GM12878 (cell line): Measurements from ENCODE around the gene SLC39A1. TPM values are rescaled to one million over a fixed set of nuclear protein-coding genes. Genes with fewer than 3 reads are reported as not detected.

ENCODE experiments used
- ATAC-seq: fragments of 200-7000 bp; cut with Tn5 transposase; 3 replicates; pipeline ENCODE4 v1.9.1; 2020; ENCODE audit warnings: mild to moderate bottlenecking, moderate library complexity
- BruUV-seq: library from RNA; stranded (reverse); fragments of 400-500 nt; replicated peaks from 2 replicates; lab custom pipeline; 2021; lab: Mats Ljungman, UMichigan
- CTCF ChIA-PET: fragments of 300-600 bp; sonication (Branson Sonifier 250); formaldehyde crosslinking; extraction: SDS; loops from one replicate; lab custom pipeline; 2021; ENCODE audit warnings: inconsistent platforms; lab: Yijun Ruan, JAX
- POLR2A ChIA-PET: fragments of 350-600 bp; formaldehyde crosslinking; extraction: SDS; loops from one replicate; lab custom pipeline; 2021; ENCODE audit warnings: inconsistent platforms; lab: Charles Lee
- RAD21 ChIA-PET: fragments of 300-600 bp; sonication (Branson Sonifier 250); formaldehyde crosslinking; loops from one replicate; lab custom pipeline; 2023; ENCODE audit warnings: antibody characterized with exemption; ENCODE audit not compliant: unreplicated experiment; lab: Charles Lee
- SMC1A ChIA-PET: fragments of 300-600 bp; sonication (Branson Sonifier 250); formaldehyde crosslinking; loops from one replicate; lab custom pipeline; 2023; ENCODE audit not compliant: unreplicated experiment, uncharacterized antibody; lab: Charles Lee
- DNase-seq: peaks from one replicate; pipeline ENCODE4 v3.0.0-alpha.2; 2011; ENCODE audit warnings: low read depth, low spot score
- FAIRE-seq: peaks from 3 replicates; lab custom pipeline; 2011; peaks lifted over from hg19 to GRCh38; lab: Jason Lieb, UNC
- H2AFZ ChIP-seq: 2 replicates; pipeline ENCODE4 v1.6.0; 2011; ENCODE audit warnings: low read depth, low read length, control low read depth; ENCODE audit not compliant: control insufficient read depth
- H3K27ac ChIP-seq: 2 replicates; pipeline ENCODE4 v1.5.1; 2011; ENCODE audit warnings: control low read depth; ENCODE audit not compliant: control insufficient read depth, insufficient read depth
- H3K27me3 ChIP-seq, 2 experiments: replicated peaks in 1 of 2; 2 replicates each; pipeline versions ENCODE4 v1.6.0 to v1.6.1; 2011; ENCODE audit warnings: low read length in 1 of 2; ENCODE audit not compliant: control insufficient read depth in 2 of 2, insufficient read depth in 2 of 2
- H3K36me3 ChIP-seq, 2 experiments: 2 replicates each; pipeline ENCODE4 v1.5.1; 2011; ENCODE audit warnings: low read length in 1 of 2; ENCODE audit not compliant: control insufficient read depth in 2 of 2, insufficient read depth in 2 of 2
- H3K4me1 ChIP-seq: 2 replicates; pipeline ENCODE4 v1.6.1; 2011; ENCODE audit warnings: mild to moderate bottlenecking, low read length, moderate library complexity, mixed read lengths; ENCODE audit not compliant: control insufficient read depth, insufficient read depth
- H3K4me2 ChIP-seq: 2 replicates; pipeline ENCODE4 v1.6.0; 2011; ENCODE audit warnings: control low read depth; ENCODE audit not compliant: control insufficient read depth, insufficient read depth
- H3K4me3 ChIP-seq: fragments of 200-600 bp; sonication (generic); 2 replicates; pipeline ENCODE4 v1.5.1; 2016
- H3K79me2 ChIP-seq: 2 replicates; pipeline ENCODE4 v1.6.0; 2011; ENCODE audit warnings: low read length; ENCODE audit not compliant: control insufficient read depth, insufficient read depth
- H3K9ac ChIP-seq: 2 replicates; pipeline ENCODE4 v1.8.0; 2011; ENCODE audit warnings: low read length, control low read depth, mixed read lengths; ENCODE audit not compliant: control insufficient read depth, insufficient read depth
- H3K9me3 ChIP-seq: replicated peaks from 3 replicates; pipeline ENCODE4 v1.5.1; 2011; ENCODE audit warnings: mild to moderate bottlenecking, low read length; ENCODE audit not compliant: control insufficient read depth, insufficient read depth
- H4K20me1 ChIP-seq: 2 replicates; pipeline ENCODE4 v1.6.0; 2011; ENCODE audit not compliant: control insufficient read depth, insufficient read depth
- BACH1 ChIP-seq: fragments of 450-650 bp; IDR thresholded peaks from 2 replicates; pipeline ENCODE4 v1.6.1; 2017; ENCODE audit warnings: mild to moderate bottlenecking, borderline replicate concordance
- CREM ChIP-seq: IDR thresholded peaks from 2 replicates; pipeline ENCODE4 v1.6.1; 2014; ENCODE audit warnings: antibody characterized with exemption, low read depth
- HDGF ChIP-seq: fragments of 450-650 bp; IDR thresholded peaks from 2 replicates; pipeline ENCODE4 v1.6.1; 2016; ENCODE audit warnings: antibody characterized with exemption
- MTA2 ChIP-seq: fragments of 450-650 bp; IDR thresholded peaks from 2 replicates; pipeline ENCODE4 v1.6.1; 2016; ENCODE audit warnings: low read depth, mild to moderate bottlenecking, moderate library complexity
- MTA3 ChIP-seq: IDR thresholded peaks from 2 replicates; pipeline ENCODE4 v1.6.1; 2012; ENCODE audit warnings: low read length, inconsistent platforms, borderline replicate concordance
- MYC ChIP-seq: IDR thresholded peaks from 2 replicates; pipeline ENCODE4 v1.6.1; 2011; ENCODE audit warnings: mild to moderate bottlenecking, low read length, moderate library complexity, inconsistent platforms; ENCODE audit not compliant: insufficient read depth, insufficient replicate concordance, insufficient read length, severe bottlenecking
- NFXL1 ChIP-seq: fragments of 450-650 bp; IDR thresholded peaks from 2 replicates; pipeline ENCODE4 v1.6.1; 2017; ENCODE audit warnings: antibody characterized with exemption, mild to moderate bottlenecking, borderline replicate concordance
- PAX5 ChIP-seq: IDR thresholded peaks from 2 replicates; pipeline ENCODE4 v1.6.1; 2011; ENCODE audit warnings: low read depth, low read length, borderline replicate concordance
- POLR2AphosphoS2 ChIP-seq: IDR thresholded peaks from 2 replicates; pipeline ENCODE4 v1.6.1; 2011; ENCODE audit warnings: low read depth, mild to moderate bottlenecking, low read length, improper control_type of control experiment, moderate library complexity
- SMC3 ChIP-seq: IDR thresholded peaks from 2 replicates; pipeline ENCODE4 v1.6.1; 2011; ENCODE audit warnings: low read length, improper control_type of control experiment, borderline replicate concordance
- SREBF2 ChIP-seq: IDR thresholded peaks from 2 replicates; pipeline ENCODE4 v1.6.1; 2012; ENCODE audit warnings: mild to moderate bottlenecking, low read length
- STAT3 ChIP-seq: IDR thresholded peaks from 2 replicates; pipeline ENCODE4 v1.6.1; 2011; ENCODE audit warnings: low read depth, low read length, improper control_type of control experiment
- YBX1 ChIP-seq: fragments of 450-650 bp; IDR thresholded peaks from 2 replicates; pipeline ENCODE4 v1.6.1; 2016; ENCODE audit warnings: antibody characterized with exemption
- WGBS: methylation state at CpG from one replicate; pipeline ENCODE4 v1.1.6; 2016; ENCODE audit warnings: low lambda C conversion rate; ENCODE audit not compliant: insufficient replicate concordance, insufficient coverage; ENCODE audit errors: missing lambda C conversion rate; 5-methylcytosine and 5-hydroxymethylcytosine counted together
- in situ Hi-C: fragments of 300-500 bp; cut with MboI; formaldehyde crosslinking; loops from 9 replicates; pipeline ENCODE4 v1.14.3; 2018; ENCODE audit warnings: mixed read lengths
- intact Hi-C: fragments of 100-400 bp; cut with micrococcal nuclease; formaldehyde crosslinking; loops from one replicate; pipeline ENCODE4 v1.14.2; 2022; ENCODE audit not compliant: unreplicated experiment
- polyA plus RNA-seq, 11 experiments: library from polyadenylated mRNA; depleted of rRNA in 4 of 11; unstranded in 6 of 11; stranded (reverse) in 5 of 11; fragments of >200 nt; fragmentation: Nextera tagmentation in 4 of 11; fragmentation: Illumina TruSeq in 1 of 11; extraction: Ambion mirVana in 4 of 11; extraction: Trizol in 1 of 11; gene quantifications; 1 replicate in 1 of 11; 2 replicates in 10 of 11; pipeline versions ENCODE4 v1.2.1 to v1.2.3, GENCODE V29; 2011 to 2016; ENCODE audit warnings: inconsistent platforms in 2 of 11, missing spikeins in 2 of 11, low read depth in 1 of 11
- total RNA-seq, 4 experiments: library from RNA; depleted of rRNA in 3 of 4; stranded (reverse); fragments of >200 nt in 3 of 4; fragmentation: Illumina TruSeq in 1 of 4; extraction: Trizol in 1 of 4; gene quantifications; 2 replicates each; pipeline versions ENCODE4 v1.2.1 to v1.2.3, GENCODE V29; 2013 to 2021
- TF ChIP-seq, protein P1 (sequence below): fragments of 150-350 bp; IDR thresholded peaks from 2 replicates; pipeline ENCODE4 v1.6.1; 2014; ENCODE audit warnings: mild to moderate bottlenecking, low read depth, low read length
- TF ChIP-seq, protein P2 (sequence below): fragments of 450-650 bp; IDR thresholded peaks from 2 replicates; pipeline ENCODE4 v1.6.1; 2017; ENCODE audit warnings: low read depth, mild to moderate bottlenecking, moderate library complexity
- TF ChIP-seq, protein P3 (sequence below): fragments of 450-650 bp; formaldehyde crosslinking; IDR thresholded peaks from 2 replicates; pipeline ENCODE4 v1.5.0; 2022; ENCODE audit warnings: mild to moderate bottlenecking, missing genetic modification characterization
- TF ChIP-seq, protein P4 (sequence below): IDR thresholded peaks from 2 replicates; pipeline ENCODE4 v1.6.1; 2012; ENCODE audit warnings: low read depth, low read length, improper control_type of control experiment

Gene SLC39A1
- total and polyA plus RNA-seq, 10 of the 15 experiments (the other 5 are each of a cell fraction or from before 2014, with no cell fraction given): 8.8 to 98.6 (median 72.4) TPM

DNA sequence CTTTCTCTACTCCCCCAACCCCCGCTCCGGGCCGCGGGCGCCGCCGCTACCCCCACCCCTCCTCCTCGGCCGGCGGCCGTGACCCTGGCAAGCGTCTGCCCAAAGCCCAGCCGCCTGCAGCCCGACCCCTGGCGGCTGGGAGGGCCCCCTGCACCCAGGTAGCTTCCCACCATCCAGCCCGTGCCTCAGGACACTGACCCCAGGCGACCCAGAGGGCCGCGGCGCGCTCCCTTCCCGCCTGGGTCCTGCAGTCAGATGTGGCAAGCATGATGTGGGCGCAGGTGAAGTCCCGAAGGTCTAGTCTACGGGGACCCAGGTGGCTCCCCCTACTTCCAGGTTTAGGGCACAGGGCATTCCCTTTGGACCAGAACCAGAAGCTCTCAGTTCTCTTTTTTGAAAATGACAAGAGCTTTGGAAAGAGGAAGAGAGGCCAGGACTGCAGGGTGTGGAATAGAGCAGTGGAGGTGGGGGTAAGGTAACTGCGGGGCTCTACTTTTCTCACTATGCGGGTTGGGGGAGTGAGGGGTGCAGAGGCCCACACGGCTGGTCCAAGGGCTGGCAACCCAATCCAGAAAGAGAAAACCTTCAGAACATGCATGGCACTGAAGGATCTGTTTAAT is 16.6 kb downstream of the SLC39A1 start, which contains the start of gene DENND4B:
TSS of gene DENND4B (minus strand) at position 97 of the 620 bp plus-strand sequence. CDS start 2,344 bp downstream, outside the sequence.
- intact Hi-C loops (loop anchor here (1.0 kb wide), 1 partner anchor 149 kb away; no protein-coding TSS in a partner anchor), in situ Hi-C loops (no loop called here)
- SMC1A ChIA-PET: interaction anchor here (0.6 to 4.5 kb wide), 14 partner anchors 9 to 161 kb away, joined by 3 to 59 read pairs (median 4); partner anchors contain the start of genes CREB3L4, GATAD2B, JTB and RAB13
- RAD21 ChIA-PET: interaction anchor here (0.6 to 4.9 kb wide), 21 partner anchors 10 to 1009 kb away, joined by 3 to 55 read pairs (median 4); partner anchors contain the start of genes CREB3L4, CRTC2, GATAD2B and JTB
- Histone ChIP-seq H3K4me2 (peak within 1 kb of the TSS; percentile 100), H4K20me1 (no peaks in the 10 kb centered on the region), H3K9me3 (no peaks in the 10 kb centered on the region), H3K36me3 (peaks cover 26 to 27% of the 10 kb centered on the region in 2 experiments; a peak in 3 of 4 replicates), H3K27ac (peak within 1 kb of the TSS; percentile 95), H3K4me3 (peak within 1 kb of the TSS; percentile 100), H3K4me1 (peaks cover 21% of the 10 kb centered on the region), H3K27me3 (no peaks in the 10 kb centered on the region), H3K79me2 (peaks cover 29% of the 10 kb centered on the region), H2AFZ (peak within 1 kb of the TSS; percentile 62), H3K9ac (peak within 1 kb of the TSS; percentile 99)
- DNase-seq (no peak), FAIRE-seq (peak; percentile 13), ATAC-seq (peak; percentile 80)
- CTCF ChIA-PET: interaction anchor here (0.6 to 4.8 kb wide), 19 partner anchors 10 to 436 kb away, joined by 3 to 54 read pairs (median 6); partner anchors contain the start of genes CREB3L4, CRTC2, GATAD2B and JTB
- 3% methylated on average over 18 of the region's 28 CpGs for WGBS
- no TSS peak for BruUV-seq
- POLR2A ChIA-PET: interaction anchor here (0.5 to 5.3 kb wide), 16 partner anchors 8 to 313 kb away, joined by 3 to 83 read pairs (median 4); partner anchors contain the start of genes CHTOP, CREB3L4, GATAD2B and JTB
- peak; percentile 17; the same call in 1 of the 2 replicates for TF ChIP-seq BACH1
- no peak for TF ChIP-seq POLR2AphosphoS2
- TF ChIP-seq, protein P1, sequence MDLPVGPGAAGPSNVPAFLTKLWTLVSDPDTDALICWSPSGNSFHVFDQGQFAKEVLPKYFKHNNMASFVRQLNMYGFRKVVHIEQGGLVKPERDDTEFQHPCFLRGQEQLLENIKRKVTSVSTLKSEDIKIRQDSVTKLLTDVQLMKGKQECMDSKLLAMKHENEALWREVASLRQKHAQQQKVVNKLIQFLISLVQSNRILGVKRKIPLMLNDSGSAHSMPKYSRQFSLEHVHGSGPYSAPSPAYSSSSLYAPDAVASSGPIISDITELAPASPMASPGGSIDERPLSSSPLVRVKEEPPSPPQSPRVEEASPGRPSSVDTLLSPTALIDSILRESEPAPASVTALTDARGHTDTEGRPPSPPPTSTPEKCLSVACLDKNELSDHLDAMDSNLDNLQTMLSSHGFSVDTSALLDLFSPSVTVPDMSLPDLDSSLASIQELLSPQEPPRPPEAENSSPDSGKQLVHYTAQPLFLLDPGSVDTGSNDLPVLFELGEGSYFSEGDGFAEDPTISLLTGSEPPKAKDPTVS: no peak
- no peak for TF ChIP-seq MYC
- TF ChIP-seq CREM: peak; percentile 56
- TF ChIP-seq, protein P2, sequence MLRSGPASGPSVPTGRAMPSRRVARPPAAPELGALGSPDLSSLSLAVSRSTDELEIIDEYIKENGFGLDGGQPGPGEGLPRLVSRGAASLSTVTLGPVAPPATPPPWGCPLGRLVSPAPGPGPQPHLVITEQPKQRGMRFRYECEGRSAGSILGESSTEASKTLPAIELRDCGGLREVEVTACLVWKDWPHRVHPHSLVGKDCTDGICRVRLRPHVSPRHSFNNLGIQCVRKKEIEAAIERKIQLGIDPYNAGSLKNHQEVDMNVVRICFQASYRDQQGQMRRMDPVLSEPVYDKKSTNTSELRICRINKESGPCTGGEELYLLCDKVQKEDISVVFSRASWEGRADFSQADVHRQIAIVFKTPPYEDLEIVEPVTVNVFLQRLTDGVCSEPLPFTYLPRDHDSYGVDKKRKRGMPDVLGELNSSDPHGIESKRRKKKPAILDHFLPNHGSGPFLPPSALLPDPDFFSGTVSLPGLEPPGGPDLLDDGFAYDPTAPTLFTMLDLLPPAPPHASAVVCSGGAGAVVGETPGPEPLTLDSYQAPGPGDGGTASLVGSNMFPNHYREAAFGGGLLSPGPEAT: peak; percentile 64
- TF ChIP-seq SMC3: peak; percentile 65; the same call in 1 of the 2 replicates
- TF ChIP-seq SREBF2: no peak
- TF ChIP-seq YBX1: no peak
- TF ChIP-seq MTA2: 0 out of 2 replicates have a peak, but pooled peaks have one; percentile 13
- TF ChIP-seq, protein P3, sequence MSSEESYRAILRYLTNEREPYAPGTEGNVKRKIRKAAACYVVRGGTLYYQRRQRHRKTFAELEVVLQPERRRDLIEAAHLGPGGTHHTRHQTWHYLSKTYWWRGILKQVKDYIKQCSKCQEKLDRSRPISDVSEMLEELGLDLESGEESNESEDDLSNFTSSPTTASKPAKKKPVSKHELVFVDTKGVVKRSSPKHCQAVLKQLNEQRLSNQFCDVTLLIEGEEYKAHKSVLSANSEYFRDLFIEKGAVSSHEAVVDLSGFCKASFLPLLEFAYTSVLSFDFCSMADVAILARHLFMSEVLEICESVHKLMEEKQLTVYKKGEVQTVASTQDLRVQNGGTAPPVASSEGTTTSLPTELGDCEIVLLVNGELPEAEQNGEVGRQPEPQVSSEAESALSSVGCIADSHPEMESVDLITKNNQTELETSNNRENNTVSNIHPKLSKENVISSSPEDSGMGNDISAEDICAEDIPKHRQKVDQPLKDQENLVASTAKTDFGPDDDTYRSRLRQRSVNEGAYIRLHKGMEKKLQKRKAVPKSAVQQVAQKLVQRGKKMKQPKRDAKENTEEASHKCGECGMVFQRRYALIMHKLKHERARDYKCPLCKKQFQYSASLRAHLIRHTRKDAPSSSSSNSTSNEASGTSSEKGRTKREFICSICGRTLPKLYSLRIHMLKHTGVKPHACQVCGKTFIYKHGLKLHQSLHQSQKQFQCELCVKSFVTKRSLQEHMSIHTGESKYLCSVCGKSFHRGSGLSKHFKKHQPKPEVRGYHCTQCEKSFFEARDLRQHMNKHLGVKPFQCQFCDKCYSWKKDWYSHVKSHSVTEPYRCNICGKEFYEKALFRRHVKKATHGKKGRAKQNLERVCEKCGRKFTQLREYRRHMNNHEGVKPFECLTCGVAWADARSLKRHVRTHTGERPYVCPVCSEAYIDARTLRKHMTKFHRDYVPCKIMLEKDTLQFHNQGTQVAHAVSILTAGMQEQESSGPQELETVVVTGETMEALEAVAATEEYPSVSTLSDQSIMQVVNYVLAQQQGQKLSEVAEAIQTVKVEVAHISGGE (CRISPR knock-in tag): no peak
- TF ChIP-seq, protein P4, sequence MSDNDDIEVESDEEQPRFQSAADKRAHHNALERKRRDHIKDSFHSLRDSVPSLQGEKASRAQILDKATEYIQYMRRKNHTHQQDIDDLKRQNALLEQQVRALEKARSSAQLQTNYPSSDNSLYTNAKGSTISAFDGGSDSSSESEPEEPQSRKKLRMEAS: no peak
- TF ChIP-seq HDGF: peak; percentile 79; the same call in 1 of the 2 replicates
- no peak for TF ChIP-seq PAX5
- no peak for TF ChIP-seq NFXL1
- TF ChIP-seq STAT3: no peak
- TF ChIP-seq MTA3: peak; percentile 80; the same call in 1 of the 2 replicates
